8988T (cell line): Measurements from ENCODE around the gene CSTF3.
"Not testable (repeated sequence)": the region's sequence is repeated elsewhere in the genome, so short reads cannot be mapped to it uniquely, and the experiment has no call there.

Experiments
- DNase-seq: peaks from one replicate; pipeline ENCODE4 v3.0.0; 2011

Gene CSTF3

GRCh38 chr11:33160136-33160535 lies 1.1 kb downstream of the CSTF3 start:
- no peak for DNase-seq

GRCh38 chr11:33159378-33159867 lies 1.9 kb downstream of the CSTF3 start:
- not testable (repeated sequence) for DNase-seq

- DNase-seq, result no peak
Measured at GRCh38 chr11:33158596-33159275, 2.5 kb downstream of the CSTF3 start.

- DNase-seq, result no peak
Measured at GRCh38 chr11:33157103-33158027, 3.9 kb downstream of the CSTF3 start.

- no peak for DNase-seq
Measured at GRCh38 chr11:33151399-33151798, 9.9 kb downstream of the CSTF3 start.

- DNase-seq, result no peak
Measured at GRCh38 chr11:33147559-33147958, 13.7 kb downstream of the CSTF3 start.

GRCh38 chr11:33135768-33136443 lies 25.4 kb downstream of the CSTF3 start:
- no peak for DNase-seq

- no peak for DNase-seq
Measured at GRCh38 chr11:33135216-33135615, 26.1 kb downstream of the CSTF3 start.

GRCh38 chr11:33134276-33134675 lies 27.0 kb downstream of the CSTF3 start:
- DNase-seq, result no peak

- DNase-seq, result no peak
Measured at GRCh38 chr11:33133761-33134160, 27.5 kb downstream of the CSTF3 start.

- DNase-seq, result no peak
Measured at GRCh38 chr11:33132510-33132909, 28.8 kb downstream of the CSTF3 start.

- no peak for DNase-seq
Measured at GRCh38 chr11:33128739-33129138, 32.5 kb downstream of the CSTF3 start.

- no peak for DNase-seq
Measured at GRCh38 chr11:33125611-33126010, 35.7 kb downstream of the CSTF3 start.

- no peak for DNase-seq
Measured at GRCh38 chr11:33125025-33125424, 36.3 kb downstream of the CSTF3 start.

- not testable (repeated sequence) for DNase-seq
Measured at GRCh38 chr11:33122696-33123095, 38.6 kb downstream of the CSTF3 start.

GRCh38 chr11:33116535-33116934 lies 44.7 kb downstream of the CSTF3 start:
- DNase-seq, result no peak

- no peak for DNase-seq
Measured at GRCh38 chr11:33110083-33110482, 51.2 kb downstream of the CSTF3 start.

- DNase-seq, result no peak
Measured at GRCh38 chr11:33109294-33109895, 51.9 kb downstream of the CSTF3 start.

- DNase-seq, result no peak
Measured at GRCh38 chr11:33103836-33104235, 57.4 kb downstream of the CSTF3 start.

GRCh38 chr11:33094157-33094556 lies 67.1 kb downstream of the CSTF3 start:
- no peak for DNase-seq

- DNase-seq, result no peak
Measured at GRCh38 chr11:33089776-33090175, 71.5 kb downstream of the CSTF3 start.

GRCh38 chr11:33086017-33086416 lies 75.3 kb downstream of the CSTF3 start:
- no peak for DNase-seq

GRCh38 chr11:33083918-33084317 lies 77.4 kb downstream of the CSTF3 start:
- no peak for DNase-seq
